BE2C (cell line): Measurements from ENCODE around the gene NFIX.
A peak's percentile ranks its signal among the peaks of the same experiment; 100 is the strongest.
"Not testable (repeated sequence)": the region's sequence is repeated elsewhere in the genome, so short reads cannot be mapped to it uniquely, and the experiment has no call there.

Experiments
- DNase-seq: peaks from one replicate; pipeline ENCODE4 v3.0.0-alpha.2; 2020
- H3K27me3 ChIP-seq: fragments of 250-450 bp; sonication (Bioruptor Pico); 2 replicates; pipeline ENCODE4 v1.5.1; 2020; ENCODE audit warnings: mild to moderate bottlenecking
- H3K36me3 ChIP-seq: fragments of 250-450 bp; sonication (Bioruptor Pico); 2 replicates; pipeline ENCODE4 v1.5.1; 2020; ENCODE audit warnings: mild to moderate bottlenecking
- H3K4me1 ChIP-seq: fragments of 250-450 bp; sonication (Bioruptor Pico); 2 replicates; pipeline ENCODE4 v1.5.1; 2020
- H3K4me3 ChIP-seq: 2 replicates; pipeline ENCODE4 v1.5.1; 2011; ENCODE audit warnings: low read depth, low read length
- H3K9me3 ChIP-seq: fragments of 250-450 bp; sonication (Bioruptor Pico); 2 replicates; pipeline ENCODE4 v1.5.1; 2020
- CTCF ChIP-seq: IDR thresholded peaks from 2 replicates; pipeline ENCODE4 v1.5.1; 2012; ENCODE audit warnings: mild to moderate bottlenecking, low read depth, low read length

Gene NFIX

GRCh38 chr19:12953799-12954611 is 41.3 kb upstream of the NFIX start:
- no peaks in the 10 kb centered on the region for H3K9me3 ChIP-seq
- TF ChIP-seq CTCF, result no peak
- peaks cover 32% of the 10 kb centered on the region for H3K4me1 ChIP-seq
- peaks cover 61% of the 10 kb centered on the region for H3K36me3 ChIP-seq
- peak; percentile 25 for DNase-seq
- no peak overlapping the region; the same call in 1 of the 2 replicates for H3K4me3 ChIP-seq
- no peaks in the 10 kb centered on the region for H3K27me3 ChIP-seq

GRCh38 chr19:12954612-12954962 is 40.7 kb upstream of the NFIX start:
- TF ChIP-seq CTCF, result no peak
- peaks cover 55% of the 10 kb centered on the region for H3K36me3 ChIP-seq
- peaks cover 32% of the 10 kb centered on the region for H3K4me1 ChIP-seq
- DNase-seq, result no peak
- H3K4me3 ChIP-seq, result no peak overlapping the region; the same call in 1 of the 2 replicates
- no peaks in the 10 kb centered on the region for H3K9me3 ChIP-seq
- H3K27me3 ChIP-seq, result no peaks in the 10 kb centered on the region

- Histone ChIP-seq H3K4me3 (peak overlapping the region; percentile 94), H3K4me1 (peaks cover 32% of the 10 kb centered on the region), H3K36me3 (peaks cover 47% of the 10 kb centered on the region)
- H3K27me3 ChIP-seq, DNase-seq, H3K9me3 ChIP-seq: not testable (repeated sequence)
Measured at GRCh38 chr19:12955575-12955974, 39.7 kb upstream of the NFIX start.

GRCh38 chr19:12955996-12956395 is 39.3 kb upstream of the NFIX start:
- Histone ChIP-seq H3K9me3 (no peaks in the 10 kb centered on the region), H3K36me3 (peaks cover 43% of the 10 kb centered on the region), H3K27me3 (no peaks in the 10 kb centered on the region), H3K4me3 (peak overlapping the region; percentile 94), H3K4me1 (peaks cover 32% of the 10 kb centered on the region)
- TF ChIP-seq CTCF, result no peak
- DNase-seq, result no peak

- H3K4me3 ChIP-seq, result peak within 1 kb of the TSS; percentile 94
- no peaks in the 10 kb centered on the region for H3K9me3 ChIP-seq
- H3K4me1 ChIP-seq, result peaks cover 32% of the 10 kb centered on the region
- TF ChIP-seq CTCF, result no peak
- peak; percentile 90 for DNase-seq
- no peaks in the 10 kb centered on the region for H3K27me3 ChIP-seq
- peaks cover 36% of the 10 kb centered on the region for H3K36me3 ChIP-seq
Measured at GRCh38 chr19:12956446-12957388, 38.6 kb upstream of the NFIX start, which contains the start of gene GADD45GIP1. GADD45GIP1 (minus strand) TSS chr19:12957223; CDS start chr19:12957212, 11 bp downstream.

- peaks cover 28% of the 10 kb centered on the region for H3K36me3 ChIP-seq
- H3K4me1 ChIP-seq, result peaks cover 27% of the 10 kb centered on the region
- not testable (repeated sequence) for DNase-seq, H3K27me3 ChIP-seq, H3K9me3 ChIP-seq
- peak overlapping the region; percentile 94 for H3K4me3 ChIP-seq
Measured at GRCh38 chr19:12957389-12957952, 37.8 kb upstream of the NFIX start.
